NCI-H1092 (cell line): ENCODE results near the gene ENOX1.

ENCODE experiments used
- DNase-seq: peaks from one replicate; lab custom pipeline; 2025; lab: John Stamatoyannopoulos, UW

ENOX1 gene

DNA sequence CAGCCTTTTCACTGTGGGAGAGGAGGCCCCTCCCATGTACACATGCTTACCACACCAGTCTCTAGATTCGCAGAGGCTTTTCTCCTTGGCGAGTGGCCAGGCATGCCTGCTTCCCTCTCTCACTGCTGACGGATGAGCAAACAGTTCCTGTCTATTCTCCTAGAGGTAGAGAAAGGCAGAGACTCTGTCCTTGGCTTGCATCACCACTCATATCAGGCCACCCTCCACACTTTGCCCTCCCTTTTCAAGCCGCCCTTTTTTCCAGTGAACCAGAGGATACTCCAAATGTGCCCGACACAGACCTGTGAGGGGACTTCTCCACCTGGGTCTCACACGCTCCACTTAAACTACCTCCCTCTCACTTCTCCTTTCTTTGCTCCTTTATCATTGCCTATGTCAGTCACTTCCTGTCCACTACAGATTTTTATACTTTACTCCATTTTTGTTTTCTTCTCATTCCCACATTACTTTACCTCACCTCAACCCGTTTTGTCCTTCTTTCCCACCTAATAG lies 478.8 kb downstream of the ENOX1 start:
- peak; percentile 80 for DNase-seq

DNA sequence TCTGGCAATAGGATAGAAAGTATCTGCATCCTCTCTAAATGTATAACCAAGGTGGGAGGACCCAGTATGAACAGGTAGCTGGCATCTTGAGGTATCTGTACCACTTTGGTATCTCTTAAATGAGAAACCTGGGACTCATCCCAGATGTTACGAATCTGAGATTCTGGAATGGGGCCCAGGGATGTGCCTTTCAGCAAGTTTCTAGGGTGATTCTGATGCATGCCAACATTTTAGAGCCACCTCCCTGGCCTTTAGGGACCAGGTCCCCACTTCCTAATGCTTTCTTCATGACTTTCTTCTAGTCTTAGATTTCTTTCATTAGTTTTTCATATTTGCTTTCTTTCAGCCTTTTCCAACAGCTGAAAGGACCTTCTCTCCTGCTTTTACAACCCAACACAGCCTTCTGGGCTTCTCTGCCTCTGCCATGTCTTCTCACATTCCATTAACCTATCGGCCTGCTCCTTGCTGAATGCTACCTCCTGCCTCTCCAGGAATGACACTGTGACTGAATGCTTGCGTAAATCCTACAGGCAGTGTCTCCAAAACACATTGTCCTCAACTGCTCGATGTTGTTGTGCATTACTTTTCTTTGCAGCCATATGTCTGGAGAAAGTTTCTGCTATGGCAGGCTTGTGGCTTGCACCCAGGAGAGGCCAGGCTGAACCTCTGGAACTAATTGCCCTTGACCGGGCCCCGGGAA lies 479.4 kb downstream of the ENOX1 start:
- DNase-seq, result no peak

DNA sequence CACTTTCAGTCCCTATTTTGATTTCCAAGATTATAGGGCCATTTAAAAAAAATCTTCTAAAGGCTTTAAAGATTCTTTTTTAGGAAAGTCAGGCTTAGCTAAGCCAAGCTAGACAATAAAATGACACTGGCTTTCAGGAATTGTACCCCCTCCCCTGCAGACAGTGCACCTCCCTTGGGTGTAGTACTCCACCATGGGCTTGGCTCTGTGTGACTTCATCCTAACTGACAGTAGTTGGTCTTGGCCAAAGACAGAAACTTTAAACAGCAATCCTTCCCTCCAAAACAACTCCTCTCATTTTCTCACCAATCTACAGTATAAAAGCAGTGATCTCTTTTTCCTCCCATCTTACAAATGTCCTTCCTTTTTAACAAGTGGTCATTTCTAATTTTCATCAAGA lies 480.4 kb downstream of the ENOX1 start:
- no peak for DNase-seq

DNA sequence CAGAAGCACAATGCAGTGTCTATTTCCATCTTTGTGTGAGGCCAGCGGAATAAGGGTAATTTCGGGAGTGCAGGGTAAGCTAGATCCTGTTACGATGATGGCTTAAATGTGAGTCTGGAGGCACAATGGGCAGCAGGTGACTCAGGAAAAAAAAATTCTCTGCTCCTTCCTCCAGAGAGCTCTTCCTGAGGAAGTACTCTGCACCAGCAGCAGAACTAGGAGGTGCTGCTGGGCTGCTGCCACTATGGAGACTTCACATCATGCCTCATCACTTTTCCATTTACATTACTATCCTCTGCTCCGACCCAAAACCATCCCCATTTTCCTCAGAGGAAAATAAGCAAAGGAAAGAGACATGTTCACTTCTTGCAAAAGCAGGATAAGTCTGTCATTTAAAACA lies 481.4 kb downstream of the ENOX1 start:
- no peak for DNase-seq

DNA sequence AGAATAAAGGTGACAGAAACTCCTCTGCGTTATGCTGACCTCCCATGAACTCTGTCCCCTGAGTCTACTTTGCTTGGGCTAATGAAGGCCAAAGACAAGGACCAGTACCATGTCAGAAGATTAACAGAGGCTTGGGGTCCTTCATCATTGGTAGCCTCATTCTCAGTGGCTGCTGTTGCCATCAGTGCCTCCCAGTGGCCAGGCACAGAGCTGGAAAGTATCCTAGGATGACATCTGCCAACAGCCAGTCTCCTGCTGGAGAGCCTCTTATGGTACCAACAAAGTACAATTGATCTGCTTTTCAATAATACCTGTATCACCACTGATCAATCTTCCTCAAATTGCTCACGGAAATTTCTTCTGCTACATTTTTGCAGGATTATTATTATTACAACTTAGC lies 481.8 kb downstream of the ENOX1 start:
- no peak for DNase-seq

DNA sequence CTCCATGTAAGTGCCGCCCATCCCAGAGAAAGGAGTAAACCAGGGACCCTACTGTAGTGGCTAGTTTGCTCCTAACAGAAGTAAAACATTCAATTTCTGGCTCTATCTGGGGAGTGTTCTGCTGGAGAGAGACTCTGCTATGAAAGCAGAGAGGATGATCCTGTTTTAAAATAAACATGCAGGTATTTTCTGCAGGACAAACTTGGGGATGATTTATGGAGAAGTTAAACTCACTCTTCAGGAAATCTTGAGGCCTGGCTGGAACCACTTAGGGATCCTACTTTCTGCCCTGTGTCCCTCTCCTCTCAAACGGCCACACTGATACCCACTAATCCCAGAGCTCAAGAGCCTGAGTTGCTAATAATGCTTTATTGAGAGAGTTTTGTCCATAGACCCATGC lies 482.3 kb downstream of the ENOX1 start:
- DNase-seq, result no peak

DNA sequence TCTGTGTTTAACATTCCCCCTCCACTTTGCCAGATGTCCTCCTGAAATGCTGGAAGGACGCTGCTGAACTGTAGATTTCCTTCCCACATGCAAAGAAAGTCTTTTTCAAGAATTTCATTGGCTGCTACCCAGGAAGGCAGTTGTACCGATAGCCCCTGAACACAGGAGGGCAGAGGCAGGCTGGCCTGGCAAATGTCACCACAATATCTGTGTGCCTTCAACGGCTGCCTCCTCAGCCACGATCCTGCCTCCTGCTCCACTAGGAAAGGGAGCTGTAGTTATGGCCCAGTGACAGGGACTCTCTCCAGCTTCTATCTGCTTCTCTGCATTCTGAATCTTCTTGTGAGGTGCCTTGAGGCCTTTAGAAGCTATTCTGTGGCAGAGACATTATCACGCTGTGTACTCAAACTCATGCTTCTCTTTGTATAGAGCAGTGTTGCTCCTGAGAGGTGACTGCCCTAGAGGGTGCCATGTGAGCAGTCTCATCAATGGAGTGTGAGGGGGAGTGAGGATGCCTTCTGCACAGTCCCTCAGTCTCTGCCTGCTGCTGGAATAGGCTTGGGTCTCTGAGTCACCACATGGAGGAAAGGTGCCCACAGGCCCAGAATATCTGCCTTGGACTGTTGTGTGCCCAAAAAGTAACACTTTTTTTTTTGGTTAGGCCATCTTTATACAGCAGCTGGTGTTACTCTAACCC lies 483.6 kb downstream of the ENOX1 start:
- peak; percentile 26 for DNase-seq

DNA sequence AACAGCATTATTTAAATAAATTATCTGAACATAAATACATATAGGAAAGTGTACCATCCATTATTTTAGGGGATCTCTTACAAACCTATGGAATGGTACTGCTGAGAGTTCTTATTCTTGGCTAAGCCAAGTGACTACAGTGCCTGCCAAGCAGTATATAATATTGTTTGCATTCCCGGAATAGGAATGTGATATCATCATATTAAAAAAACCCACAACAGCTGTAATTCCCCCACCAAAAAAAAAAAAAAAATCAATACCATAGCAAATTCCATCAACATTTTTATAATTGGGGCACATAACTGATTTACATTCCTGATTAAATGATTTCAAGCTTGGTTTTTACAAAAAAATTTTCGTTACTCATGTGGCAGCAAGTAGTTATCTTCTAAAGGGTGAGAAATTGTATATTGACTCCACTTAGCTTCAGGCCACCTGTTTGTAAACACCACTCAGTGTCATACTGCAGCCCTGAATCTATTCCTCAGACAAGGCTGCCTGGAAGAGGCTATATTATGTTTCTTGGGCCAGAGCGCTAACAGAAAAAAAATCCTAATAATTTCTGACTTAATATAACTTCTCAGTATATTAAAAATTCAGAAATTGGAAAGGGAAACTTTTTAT lies 485.3 kb downstream of the ENOX1 start:
- DNase-seq, result peak; percentile 19

DNA sequence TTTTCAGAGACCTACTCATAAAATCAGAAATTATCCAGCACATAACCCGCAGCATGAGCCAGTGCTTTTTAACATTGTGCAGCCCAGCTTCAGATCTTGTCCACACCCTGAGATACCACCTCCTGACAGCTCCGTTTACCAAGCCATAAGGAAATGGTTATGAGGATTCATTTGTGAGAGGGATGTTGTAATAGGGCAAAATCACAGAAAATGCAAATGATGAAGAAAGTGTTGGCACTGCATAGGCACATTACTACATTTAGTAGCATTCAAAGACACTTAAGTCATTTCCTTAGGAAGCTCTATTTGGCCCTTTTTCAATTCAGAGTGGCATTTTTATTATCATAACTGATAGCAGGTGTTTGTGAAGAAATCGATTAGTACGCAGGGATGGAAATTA lies 485.9 kb downstream of the ENOX1 start:
- no peak for DNase-seq

DNA sequence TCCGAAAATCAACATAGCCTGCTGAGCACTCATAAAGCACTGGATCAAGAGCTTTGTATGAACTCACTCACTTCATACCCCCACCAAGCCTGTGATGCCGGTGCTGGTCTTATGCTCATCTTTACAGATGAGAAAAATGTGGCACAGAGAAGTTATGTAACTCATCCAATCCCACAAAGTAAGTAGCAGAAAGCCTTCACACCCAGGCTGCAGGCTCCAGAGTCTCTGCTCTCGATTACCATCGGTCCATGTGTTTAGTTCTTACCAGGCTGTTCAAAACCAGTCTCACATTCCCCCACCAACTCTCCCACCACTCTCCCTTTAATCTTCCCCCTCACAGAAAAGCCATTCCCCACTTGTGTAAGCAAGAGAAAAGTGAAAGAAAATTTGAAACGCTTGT lies 487.4 kb downstream of the ENOX1 start:
- no peak for DNase-seq

DNA sequence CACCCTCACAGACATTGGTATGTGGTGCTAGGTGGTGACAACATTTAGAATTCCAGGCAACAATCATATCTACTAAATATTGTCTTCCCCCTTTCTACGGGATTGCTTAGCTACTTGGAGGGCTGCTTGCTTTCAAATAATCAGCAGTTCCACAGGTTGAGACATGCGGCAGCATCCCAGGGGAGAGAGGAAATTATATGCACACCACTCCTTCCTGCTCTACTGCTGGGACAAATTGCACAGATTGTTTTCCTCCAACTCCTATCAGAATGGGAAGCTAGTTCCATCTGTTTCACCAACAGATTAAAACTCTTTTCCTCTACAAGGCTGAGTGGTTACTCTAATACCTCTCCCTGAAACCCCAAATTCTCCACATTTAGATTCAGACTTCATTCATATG lies 488.0 kb downstream of the ENOX1 start:
- DNase-seq, result no peak

DNA sequence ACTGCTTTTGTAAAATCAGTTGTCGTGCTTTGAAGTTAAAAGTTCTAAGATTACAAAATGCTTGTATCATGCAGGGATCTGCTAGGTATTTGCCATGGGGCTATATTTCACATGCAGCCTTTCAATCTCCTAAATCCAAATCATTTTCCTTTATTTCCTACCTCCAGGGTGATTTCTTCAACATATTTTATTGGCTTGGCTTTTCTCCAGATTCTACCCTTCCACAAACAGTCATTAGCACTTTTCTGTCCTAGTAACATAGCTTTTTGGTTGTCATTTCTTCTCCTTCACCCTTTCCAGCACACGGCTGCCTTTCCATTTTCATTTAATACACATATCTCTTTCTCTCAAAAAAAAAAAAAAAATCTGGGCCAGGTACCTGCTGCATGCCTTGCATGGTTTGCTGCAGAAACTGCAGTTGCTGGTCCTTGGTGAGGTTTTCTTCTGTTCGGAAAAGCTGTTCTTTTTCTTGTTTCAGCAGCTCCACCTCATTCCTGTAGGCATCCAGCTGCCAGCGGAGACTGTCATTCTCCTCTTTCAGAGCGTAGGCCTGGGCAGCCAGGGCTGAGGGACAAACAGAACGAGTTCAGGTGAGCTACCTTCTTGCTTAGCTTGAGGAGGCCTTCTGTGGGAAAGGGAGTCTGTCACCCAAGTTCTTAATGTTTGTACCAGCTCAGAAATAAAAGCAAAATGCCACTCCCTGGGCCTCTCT lies 488.6 kb downstream of the ENOX1 start:
- DNase-seq, result no peak

DNA sequence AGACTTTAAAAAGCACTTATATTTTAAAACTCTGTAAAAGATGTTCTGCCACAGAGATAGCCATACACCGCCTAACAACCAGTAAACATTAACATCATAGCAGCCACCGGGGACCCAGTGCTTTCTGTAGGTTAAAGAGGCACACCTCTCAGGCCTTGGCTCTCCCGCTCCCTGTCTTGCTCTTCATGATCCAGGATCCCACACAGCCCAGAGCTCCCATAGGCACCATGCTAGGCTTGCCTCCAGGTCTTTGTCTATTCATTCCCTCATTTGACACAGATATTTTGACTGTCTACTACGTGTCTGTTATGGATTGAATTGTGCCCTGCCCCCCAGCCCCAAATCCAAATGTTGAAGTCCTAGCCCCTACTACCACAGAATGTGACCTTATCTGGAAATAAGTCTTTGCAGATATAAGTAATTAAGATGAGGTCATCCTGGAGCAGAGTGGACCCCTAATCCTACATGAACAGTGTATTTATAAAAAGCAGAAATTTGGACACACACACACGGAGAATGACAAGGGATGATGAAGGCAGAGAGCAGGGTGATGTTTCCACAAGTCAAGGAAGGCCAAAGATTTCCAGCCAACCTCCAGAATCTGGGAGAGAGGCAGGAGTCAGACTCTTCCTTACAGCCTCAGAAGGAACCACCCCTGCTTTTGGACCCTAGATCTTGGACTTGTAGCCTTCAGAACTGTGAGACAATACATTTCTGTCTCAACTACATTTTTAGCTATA lies 490.8 kb downstream of the ENOX1 start:
- DNase-seq, result no peak

DNA sequence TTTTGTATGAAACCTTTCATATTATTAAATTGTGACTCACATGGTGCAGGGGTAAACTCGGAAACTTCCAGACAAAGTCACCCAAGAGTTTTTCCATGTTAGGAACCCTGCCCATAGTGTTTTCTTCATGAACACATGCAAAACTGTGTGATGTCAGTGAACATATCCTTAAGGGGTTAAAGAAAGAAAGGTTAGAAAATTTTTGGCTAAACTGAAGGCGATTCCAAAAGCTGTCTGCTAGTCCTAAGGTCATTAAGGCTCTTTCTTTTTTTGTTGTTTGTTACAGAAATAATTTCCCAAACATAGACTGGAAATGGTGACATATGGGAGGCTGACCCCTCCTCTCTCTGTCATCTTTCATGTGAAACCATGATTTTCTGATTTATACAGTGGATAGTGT lies 491.5 kb downstream of the ENOX1 start:
- no peak for DNase-seq

DNA sequence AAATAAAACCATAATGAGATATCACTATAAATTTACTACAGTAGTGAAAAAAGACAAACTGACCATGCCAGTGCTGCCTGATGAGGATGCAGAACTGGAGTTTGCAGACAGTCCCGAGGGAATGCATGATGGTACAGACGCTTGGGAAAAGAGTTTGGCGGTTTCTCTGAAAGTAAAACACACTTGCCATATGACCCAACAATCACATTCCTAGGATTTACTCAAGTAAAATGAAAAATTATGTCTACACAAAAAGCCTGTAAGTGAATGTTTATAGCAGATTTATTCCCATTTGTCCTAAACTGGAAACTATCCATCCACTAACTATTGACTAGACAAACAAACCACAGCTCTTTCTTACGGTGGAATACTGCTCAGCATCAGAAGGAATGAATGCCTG lies 492.4 kb downstream of the ENOX1 start:
- DNase-seq, result no peak

DNA sequence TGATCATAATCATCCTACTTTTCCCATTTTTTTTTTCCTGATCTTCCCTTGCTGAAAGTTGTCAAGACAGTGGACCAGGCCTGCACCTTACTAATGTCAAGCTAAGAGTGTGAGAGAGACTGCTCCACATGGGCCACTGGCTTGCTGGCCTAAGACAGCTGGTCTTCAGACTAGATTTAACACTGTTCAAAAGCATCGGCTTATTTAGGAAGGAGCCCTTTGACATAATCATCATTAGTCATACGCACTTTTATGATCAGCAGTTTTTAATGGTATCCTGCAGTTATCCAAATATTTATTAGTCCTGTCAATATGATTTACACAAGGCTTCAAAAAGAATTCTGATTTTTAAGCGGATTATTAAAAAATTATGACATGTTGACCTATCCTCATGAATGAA lies 492.8 kb downstream of the ENOX1 start:
- no peak for DNase-seq

DNA sequence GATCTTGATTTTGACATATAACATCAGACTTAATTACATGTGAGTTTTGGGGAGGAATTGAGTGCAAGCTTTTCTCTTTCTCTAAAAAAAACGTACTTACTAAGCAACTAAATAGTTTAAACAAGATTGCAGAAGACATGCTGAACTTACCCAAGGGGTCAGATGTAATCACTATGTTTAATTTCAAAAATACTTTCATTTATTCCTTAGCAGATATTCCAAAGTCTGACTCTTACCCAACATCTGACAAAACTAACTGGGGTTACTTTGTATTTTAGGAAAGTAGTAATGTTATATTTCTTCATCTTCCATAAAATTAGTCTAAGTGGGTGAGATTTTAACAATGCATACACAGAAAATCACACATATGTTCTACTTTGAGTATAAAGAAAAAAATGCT lies 493.2 kb downstream of the ENOX1 start:
- no peak for DNase-seq

DNA sequence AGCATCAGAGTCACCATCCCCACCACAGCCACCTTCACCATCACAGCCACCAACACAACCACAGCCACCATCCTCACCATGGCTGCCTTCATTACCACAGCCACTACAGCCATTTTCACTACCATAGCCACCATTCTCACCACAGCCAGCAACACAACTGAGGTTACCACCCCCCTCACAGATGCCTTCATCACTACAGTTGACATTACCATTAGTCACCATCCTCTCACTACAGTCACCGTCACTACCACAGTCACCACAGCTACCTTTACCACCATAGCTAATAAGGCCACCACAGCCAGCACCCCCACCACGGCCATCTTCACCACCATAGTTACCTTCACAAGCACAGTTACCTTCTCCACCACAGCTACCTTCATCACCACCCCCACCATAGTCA lies 493.8 kb downstream of the ENOX1 start:
- DNase-seq, result no peak

DNA sequence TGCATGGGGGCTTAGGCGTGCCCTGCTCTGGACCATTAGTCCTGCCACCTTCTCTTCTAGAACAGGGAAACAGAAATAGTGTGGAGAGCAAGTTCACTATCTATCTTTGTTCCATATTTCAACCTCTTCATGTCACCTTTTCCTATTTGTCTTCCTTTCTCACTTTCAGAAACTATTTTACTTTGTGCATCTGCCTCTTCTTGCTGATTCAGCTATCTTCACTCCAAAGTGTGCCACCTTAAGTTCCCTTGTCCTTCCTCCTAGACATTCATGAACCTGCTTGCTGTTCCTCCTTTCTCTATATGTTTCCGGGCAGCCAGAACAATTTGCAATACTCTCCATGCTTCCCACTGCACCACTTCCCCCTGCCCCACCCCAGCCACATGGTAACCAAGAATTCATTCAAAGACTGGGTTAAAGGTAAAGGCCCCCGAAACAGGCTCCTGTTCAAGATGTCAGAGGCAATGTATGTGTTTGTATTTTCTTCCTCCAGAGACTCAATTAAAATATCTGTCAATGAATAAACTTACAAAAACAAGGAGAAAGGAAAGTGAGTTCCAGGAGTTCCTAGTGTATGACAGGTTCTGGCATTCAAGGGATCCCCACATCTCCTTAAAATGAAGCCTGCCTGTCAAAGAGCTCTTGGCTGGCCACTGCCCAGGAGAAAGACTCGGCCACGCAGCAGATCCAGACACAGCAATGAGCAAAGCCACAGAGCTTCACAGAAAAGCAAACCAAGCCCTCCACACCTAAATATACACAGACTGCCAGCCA lies 495.3 kb downstream of the ENOX1 start:
- no peak for DNase-seq

DNA sequence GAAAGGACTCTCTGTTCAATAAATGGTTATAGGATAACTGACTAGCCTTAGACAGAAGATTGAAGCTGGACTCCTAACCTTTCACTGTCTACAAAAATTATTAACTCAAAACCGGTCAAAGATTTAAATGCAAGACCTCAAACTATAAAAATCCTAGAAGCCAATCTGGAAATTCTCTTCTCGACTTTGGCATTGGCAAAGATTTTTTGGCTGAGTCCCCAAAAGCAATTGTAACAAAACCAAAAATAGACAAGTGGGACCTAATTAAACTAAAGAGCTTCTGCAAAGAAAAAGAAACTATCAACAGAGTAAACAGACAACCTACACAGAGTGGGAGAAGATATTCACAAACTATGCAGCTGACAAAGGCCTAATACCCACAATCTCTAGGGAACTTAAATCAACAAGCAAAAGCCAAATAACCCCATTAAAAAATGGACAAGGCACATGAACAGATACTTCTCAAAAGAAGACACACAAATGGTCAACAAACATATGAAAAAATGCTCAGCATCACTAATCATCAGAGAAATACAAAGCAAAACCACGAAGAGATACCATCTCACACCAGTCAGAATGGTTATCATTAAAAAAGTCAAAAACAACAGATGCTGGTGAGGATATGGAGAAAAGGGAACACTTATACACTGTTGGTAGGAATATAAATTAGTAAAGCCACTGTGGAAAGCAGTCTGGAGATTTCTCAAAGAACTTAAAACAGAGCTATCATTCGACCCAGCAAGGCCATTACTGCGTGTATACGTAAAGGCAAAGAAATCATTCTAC lies 497.1 kb downstream of the ENOX1 start:
- DNase-seq, result no peak
